IMR-90 (cell line): ENCODE results near the gene ALOXE3. TPM values are rescaled to one million over a fixed set of nuclear protein-coding genes. Genes with fewer than 3 reads are reported as not detected.
A peak's percentile ranks its signal among the peaks of the same experiment; 100 is the strongest.

ENCODE experiments used
- ATAC-seq: fragments of 200-7000 bp; cut with Tn5 transposase; 2 replicates; pipeline ENCODE4 v1.9.1; 2020; ENCODE audit warnings: low read depth, mild to moderate bottlenecking, moderate library complexity
- BruUV-seq: library from RNA; stranded (reverse); fragments of 400-500 nt; replicated peaks from 2 replicates; lab custom pipeline; 2021; lab: Mats Ljungman, UMichigan
- CTCF ChIA-PET: fragments of 300-600 bp; formaldehyde crosslinking; extraction: SDS; loops from one replicate; lab custom pipeline; 2021; ENCODE audit warnings: antibody characterized with exemption; lab: Yijun Ruan, JAX
- POLR2A ChIA-PET: fragments of 300-600 bp; sonication (Branson Sonifier 250); formaldehyde crosslinking; loops from one replicate; lab custom pipeline; 2022; ENCODE audit warnings: antibody characterized with exemption; ENCODE audit not compliant: unreplicated experiment; lab: Charles Lee
- DNase-seq: peaks from one replicate; pipeline ENCODE4 v3.0.0; 2013
- H2AFZ ChIP-seq: replicated peaks from 2 replicates; pipeline ENCODE3; 2013; ENCODE audit warnings: low read length, mild to moderate bottlenecking; ENCODE audit not compliant: poor library complexity
- H2AK5ac ChIP-seq: 2 replicates; pipeline ENCODE4 v1.6.1; 2013; ENCODE audit warnings: low read depth, low read length, inconsistent platforms
- H2AK9ac ChIP-seq: replicated peaks from 2 replicates; pipeline ENCODE3; 2013; ENCODE audit warnings: mild to moderate bottlenecking, low read depth, low read length, moderate library complexity; ENCODE audit not compliant: poor library complexity
- H2BK120ac ChIP-seq: 2 replicates; pipeline ENCODE4 v1.6.1; 2013; ENCODE audit warnings: low read depth, low read length, inconsistent platforms
- H2BK15ac ChIP-seq: 3 replicates; pipeline ENCODE4 v1.6.1; 2013; ENCODE audit warnings: low read depth, low read length, inconsistent platforms
- H2BK20ac ChIP-seq: 2 replicates; pipeline ENCODE4 v1.6.1; 2013; ENCODE audit warnings: low read depth, mild to moderate bottlenecking, inconsistent platforms, low read length, moderate library complexity
- H2BK5ac ChIP-seq: 2 replicates; pipeline ENCODE4 v1.6.1; 2013; ENCODE audit warnings: mild to moderate bottlenecking, low read depth, low read length, inconsistent platforms; ENCODE audit not compliant: poor library complexity, severe bottlenecking
- H3K14ac ChIP-seq: replicated peaks from 2 replicates; pipeline ENCODE4 v1.6.1; 2013; ENCODE audit warnings: low read depth, low read length, inconsistent platforms
- H3K18ac ChIP-seq: 2 replicates; pipeline ENCODE4 v1.6.1; 2013; ENCODE audit warnings: low read depth, low read length, control low read depth
- H3K23ac ChIP-seq: 2 replicates; pipeline ENCODE4 v1.6.1; 2013; ENCODE audit warnings: low read depth, low read length, inconsistent platforms
- H3K27ac ChIP-seq: 2 replicates; pipeline ENCODE4 v1.5.1; 2013; ENCODE audit warnings: mild to moderate bottlenecking, control low read depth, low read length; ENCODE audit not compliant: insufficient read depth
- H3K27me3 ChIP-seq: 2 replicates; pipeline ENCODE4 v1.6.1; 2013; ENCODE audit warnings: low read length; ENCODE audit not compliant: control insufficient read depth, insufficient read depth
- H3K36me3 ChIP-seq: 2 replicates; pipeline ENCODE4 v1.6.1; 2013; ENCODE audit warnings: low read length, mixed read lengths; ENCODE audit not compliant: control insufficient read depth, insufficient read depth
- H3K4ac ChIP-seq: 2 replicates; pipeline ENCODE4 v1.6.1; 2013; ENCODE audit warnings: low read depth, low read length, inconsistent platforms
- H3K4me1 ChIP-seq: 2 replicates; pipeline ENCODE4 v1.6.1; 2013; ENCODE audit warnings: low read length, mixed read lengths; ENCODE audit not compliant: control insufficient read depth, insufficient read depth
- H3K4me2 ChIP-seq: 2 replicates; pipeline ENCODE4 v1.6.1; 2013; ENCODE audit warnings: low read depth, mild to moderate bottlenecking, control low read depth, low read length, moderate library complexity
- H3K4me3 ChIP-seq: 2 replicates; pipeline ENCODE4 v1.5.1; 2013; ENCODE audit warnings: low read depth, mild to moderate bottlenecking, control low read depth, low read length, moderate library complexity; ENCODE audit not compliant: insufficient read depth
- H3K56ac ChIP-seq: 2 replicates; pipeline ENCODE4 v1.6.1; 2013; ENCODE audit warnings: low read length, inconsistent platforms; ENCODE audit not compliant: insufficient read depth; ENCODE audit errors: extremely low read depth
- H3K79me1 ChIP-seq, 2 experiments: 2 replicates each; pipeline ENCODE4 v1.6.1; 2013; ENCODE audit warnings: low read length in 2 of 2, inconsistent platforms in 1 of 2, low read depth in 1 of 2
- H3K9ac ChIP-seq: 2 replicates; pipeline ENCODE4 v1.6.1; 2013; ENCODE audit warnings: low read depth, low read length, control low read depth
- H3K9me1 ChIP-seq: 2 replicates; pipeline ENCODE4 v1.6.1; 2013; ENCODE audit warnings: low read length, inconsistent platforms; ENCODE audit not compliant: insufficient read depth
- H3K9me3 ChIP-seq: 2 replicates; pipeline ENCODE4 v1.6.1; 2013; ENCODE audit warnings: low read length; ENCODE audit not compliant: control insufficient read depth, insufficient read depth
- H4K20me1 ChIP-seq: 2 replicates; pipeline ENCODE4 v1.6.1; 2013; ENCODE audit warnings: low read length, inconsistent platforms; ENCODE audit not compliant: insufficient read depth
- H4K5ac ChIP-seq: 2 replicates; pipeline ENCODE4 v1.6.1; 2013; ENCODE audit warnings: mild to moderate bottlenecking, low read depth, low read length, control low read depth
- H4K8ac ChIP-seq, 2 experiments: 2 replicates each; pipeline ENCODE4 v1.6.1; 2013; ENCODE audit warnings: low read depth in 2 of 2, low read length in 2 of 2, control low read depth in 1 of 2, inconsistent platforms in 1 of 2
- H4K91ac ChIP-seq: 2 replicates; pipeline ENCODE4 v1.6.1; 2013; ENCODE audit warnings: low read depth, low read length, inconsistent platforms; ENCODE audit not compliant: insufficient read depth
- FOS ChIP-seq: fragments of 150-350 bp; IDR thresholded peaks from 2 replicates; pipeline ENCODE4 v1.6.1; 2016; ENCODE audit warnings: low read depth, low read length
- MAZ ChIP-seq: IDR thresholded peaks from 2 replicates; pipeline ENCODE4 v1.6.1; 2012; ENCODE audit warnings: low read depth, mild to moderate bottlenecking, low read length, improper control_type of control experiment, moderate library complexity, borderline replicate concordance
- POLR2A ChIP-seq: IDR thresholded peaks from 2 replicates; pipeline ENCODE4 v1.6.1; 2012; ENCODE audit warnings: mild to moderate bottlenecking, low read depth, low read length
- WGBS, 2 experiments: methylation state at CpG; one replicate each; pipeline versions ENCODE4 v1.1.5 to v1.1.7; 2013; ENCODE audit warnings: missing lambda C conversion rate in 2 of 2; ENCODE audit not compliant: insufficient read length in 1 of 2; ENCODE audit errors: extremely low coverage in 2 of 2; 5-methylcytosine and 5-hydroxymethylcytosine counted together
- dilution Hi-C: fragments of 300-500 bp; cut with HindIII; formaldehyde crosslinking; loops from one replicate; pipeline ENCODE4 v1.14.3; 2018; ENCODE audit warnings: low sequenced_read_pairs; ENCODE audit not compliant: unreplicated experiment
- in situ Hi-C: fragments of 300-500 bp; cut with MboI; formaldehyde crosslinking; loops from 3 replicates; pipeline ENCODE4 v1.14.3; 2019; ENCODE audit warnings: low sequenced_read_pairs, inconsistent platforms, mixed read lengths
- intact Hi-C: fragments of 100-400 bp; cut with micrococcal nuclease; formaldehyde crosslinking; loops from 2 replicates; pipeline ENCODE4 v1.10.0; 2022
- polyA plus RNA-seq, 3 experiments: library from polyadenylated mRNA; depleted of rRNA; stranded (reverse); fragments of >200 nt; gene quantifications; 2 replicates each; pipeline ENCODE4 v1.2.3, GENCODE V29; 2012; ENCODE audit warnings: low replicate concordance in 1 of 3
- total RNA-seq: library from RNA; depleted of rRNA; stranded (reverse); fragments of >200 nt; gene quantifications from 2 replicates; pipeline ENCODE4 v1.2.3, GENCODE V29; 2012

The ALOXE3 gene
- total and polyA plus RNA-seq, 2 of the 4 experiments (the other 2 are of a cell fraction) = under 0.01 to 0.26 TPM

DNA sequence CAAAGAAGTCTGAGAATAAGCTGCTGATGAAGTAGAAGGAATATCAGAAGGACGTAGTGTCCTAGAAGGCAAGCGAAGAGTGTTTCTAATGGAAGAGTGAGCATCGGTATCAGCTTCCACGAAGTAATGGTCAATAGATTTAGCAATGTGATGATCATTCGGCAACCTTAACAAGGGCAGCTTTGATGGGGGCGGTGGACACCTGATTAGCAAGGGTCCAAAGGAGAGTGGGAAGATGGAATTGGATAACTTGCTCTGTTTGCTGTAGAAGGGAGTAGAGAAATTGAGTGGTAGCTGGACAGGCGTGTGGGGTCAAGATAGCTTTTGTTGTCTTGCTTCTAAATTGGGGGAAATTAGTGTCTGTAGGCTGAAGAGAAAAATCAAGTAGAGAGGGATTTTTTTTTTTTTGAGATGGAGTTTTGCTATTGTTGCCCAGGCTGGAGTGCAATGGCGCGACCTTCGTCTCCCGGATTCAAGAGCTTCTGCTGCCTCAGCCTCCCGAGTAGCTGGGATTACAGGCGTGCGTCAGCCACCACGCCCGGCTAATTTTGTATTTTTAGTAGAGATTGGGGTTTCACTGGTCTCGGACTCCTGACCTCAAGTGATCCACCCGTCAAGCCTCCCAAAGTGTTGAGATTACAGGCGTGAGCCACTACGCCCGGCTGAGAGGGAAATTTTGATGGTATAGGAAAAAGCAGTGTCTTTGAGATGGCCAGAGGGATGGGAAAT is 19.5 kb upstream of the ALOXE3 start:
- Histone ChIP-seq H3K9ac (peak overlapping the region; percentile 1; the same call in 1 of the 2 replicates), H3K4ac (no peak overlapping the region), H3K36me3 (peaks cover 13% of the 10 kb centered on the region), H4K20me1 (peaks cover 8% of the 10 kb centered on the region), H4K5ac (no peak overlapping the region), H3K18ac (no peak overlapping the region), H2BK15ac (no peak overlapping the region), H2AK5ac (no peak overlapping the region), H3K9me1 (peaks cover 10% of the 10 kb centered on the region), H3K27ac (no peak overlapping the region), H3K56ac (no peak overlapping the region), H2BK5ac (no peak overlapping the region), H2AK9ac (no peak overlapping the region), H3K4me3 (peak overlapping the region; percentile 33; the same call in 1 of the 2 replicates), H3K4me2 (peak overlapping the region; percentile 86), H3K4me1 (peaks cover 4% of the 10 kb centered on the region), H3K9me3 (no peaks in the 10 kb centered on the region), H2BK120ac (no peak overlapping the region), H2AFZ (peak overlapping the region; percentile 83), H2BK20ac (no peak overlapping the region), H4K91ac (no peak overlapping the region), H3K27me3 (no peaks in the 10 kb centered on the region), H4K8ac (no peak overlapping the region; a peak in 1 of 4 replicates), H3K23ac (peak overlapping the region; percentile 29; the same call in 1 of the 2 replicates), H3K14ac (peak overlapping the region; percentile 26), H3K79me1 (no peaks in the 10 kb centered on the region)
- dilution Hi-C loops = no loop called here
- WGBS, 2 experiments = 36% methylated on average over 12 of the region's 21 CpGs; no CpG with 5 or more reads in 1 of the 2 experiments
- ATAC-seq (no peak), DNase-seq (no peak)
- ChIA-PET CTCF (interaction anchor here (0.6 to 4.6 kb wide), 9 partner anchors 18 to 182 kb away, joined by 3 to 24 read pairs (median 4); no protein-coding TSS in a partner anchor), POLR2A (interaction anchor here (0.6 to 1.0 kb wide), 3 partner anchors 35 to 52 kb away, joined by 3 to 6 read pairs (median 5); partner anchors contain the start of gene BORCS6)
- in situ Hi-C loops = no loop called here
- TF ChIP-seq FOS (no peak), MAZ (no peak), POLR2A (0 out of 2 replicates have a peak, but pooled peaks have one; percentile 33)
- BruUV-seq = no TSS peak
- intact Hi-C loops = loop anchor here (1.0 to 5.0 kb wide), 5 partner anchors 13 to 162 kb away; no protein-coding TSS in a partner anchor
